Measurements from ENCODE around the gene STAM. TPM values are rescaled to one million over a fixed set of nuclear protein-coding genes. Genes with fewer than 3 reads are reported as not detected.

STAM gene
- 25.5 and 28.7 TPM in 2 replicates for total RNA-seq

- peak; percentile 86 for DNase-seq
- H3K4me1 Mint-ChIP-seq = peaks cover 54% of the 10 kb centered on the region
- CTCF ChIA-PET = interaction anchor here (1.0 to 1.4 kb wide), 4 partner anchors 11 to 98 kb away, joined by 3 to 4 read pairs (median 3); no protein-coding TSS in a partner anchor
- no peak for TF ChIP-seq CTCF (IDR thresholded peaks at IDR 0.05)
- no peaks in the 10 kb centered on the region for H3K27me3 Mint-ChIP-seq
- H3K9me3 Mint-ChIP-seq = peaks cover 2% of the 10 kb centered on the region
- intact Hi-C loops (cut with micrococcal nuclease) = loop anchor here (1.0 to 2.0 kb wide), 7 partner anchors 11 to 1015 kb away; partner anchors contain the start of genes ARL5B, HACD1 and RSU1
- H3K36me3 Mint-ChIP-seq (ENCODE audit: low read depth) = peaks cover 22% of the 10 kb centered on the region
- ATAC-seq (ENCODE audit: low read depth) = peak; percentile 91
- peak within 1 kb of the TSS; percentile 99 for H3K4me3 Mint-ChIP-seq
- peak within 1 kb of the TSS; percentile 100 for H3K27ac Mint-ChIP-seq
- POLR2A ChIA-PET = interaction anchor here (0.5 to 2.5 kb wide), 24 partner anchors 12 to 1015 kb away, joined by 3 to 27 read pairs (median 4); partner anchors contain the start of genes ARL5B, HACD1 and RSU1
Measured at GRCh38 chr10:17643755-17644484, at the start of gene STAM. Gene STAM (plus strand): TSS chr10:17644151. CDS start chr10:17644340, 189 bp downstream.

GRCh38 chr10:17597386-17597785 lies 46.6 kb upstream of the STAM start:
- CTCF ChIA-PET = interaction anchor here (1.5 kb wide), 1 partner anchor 9 kb away, joined by 3 read pairs; no protein-coding TSS in a partner anchor
- Mint-ChIP-seq H3K4me3 (no peak overlapping the region), H3K27ac (no peak overlapping the region), H3K4me1 (no peaks in the 10 kb centered on the region), H3K27me3 (peaks cover 3% of the 10 kb centered on the region), H3K9me3 (no peaks in the 10 kb centered on the region), H3K36me3 (ENCODE audit: low read depth) (no peaks in the 10 kb centered on the region)
- intact Hi-C loops (cut with micrococcal nuclease) = no loop called here
- TF ChIP-seq CTCF (IDR thresholded peaks at IDR 0.05) = no peak
- no peak for ATAC-seq (ENCODE audit: low read depth)
- no peak for DNase-seq
- POLR2A ChIA-PET = no interaction called here

GRCh38 chr10:17599089-17599488 lies 44.9 kb upstream of the STAM start:
- Mint-ChIP-seq H3K36me3 (ENCODE audit: low read depth) (no peaks in the 10 kb centered on the region), H3K9me3 (no peaks in the 10 kb centered on the region), H3K4me1 (no peaks in the 10 kb centered on the region), H3K27ac (no peak overlapping the region), H3K4me3 (no peak overlapping the region), H3K27me3 (peaks cover 3% of the 10 kb centered on the region)
- intact Hi-C loops (cut with micrococcal nuclease) = no loop called here
- DNase-seq (no peak), ATAC-seq (ENCODE audit: low read depth) (no peak)
- ChIA-PET POLR2A (no interaction called here), CTCF (no interaction called here)
- TF ChIP-seq CTCF (IDR thresholded peaks at IDR 0.05) = no peak

GRCh38 chr10:17605936-17606335 lies 38.0 kb upstream of the STAM start:
- no peak for TF ChIP-seq CTCF (IDR thresholded peaks at IDR 0.05)
- Mint-ChIP-seq H3K27ac (no peak overlapping the region), H3K36me3 (ENCODE audit: low read depth) (no peaks in the 10 kb centered on the region), H3K27me3 (no peaks in the 10 kb centered on the region), H3K4me3 (no peak overlapping the region), H3K4me1 (peaks cover 2% of the 10 kb centered on the region), H3K9me3 (no peaks in the 10 kb centered on the region)
- DNase-seq (no peak), ATAC-seq (ENCODE audit: low read depth) (no peak)
- CTCF ChIA-PET = interaction anchor here (0.6 to 1.7 kb wide), 5 partner anchors 11 to 138 kb away, joined by 3 to 12 read pairs (median 3); no protein-coding TSS in a partner anchor
- intact Hi-C loops (cut with micrococcal nuclease) = loop anchor here (2.0 to 10.0 kb wide), 4 partner anchors 609 to 781 kb away; no protein-coding TSS in a partner anchor
- POLR2A ChIA-PET = no interaction called here

- Mint-ChIP-seq H3K4me1 (peaks cover 2% of the 10 kb centered on the region), H3K9me3 (no peaks in the 10 kb centered on the region), H3K27ac (no peak overlapping the region), H3K36me3 (ENCODE audit: low read depth) (no peaks in the 10 kb centered on the region), H3K27me3 (no peaks in the 10 kb centered on the region), H3K4me3 (no peak overlapping the region)
- CTCF ChIA-PET = interaction anchor here (0.6 to 1.7 kb wide), 7 partner anchors 10 to 138 kb away, joined by 3 to 12 read pairs (median 3); no protein-coding TSS in a partner anchor
- DNase-seq = no peak
- TF ChIP-seq CTCF (IDR thresholded peaks at IDR 0.05) = no peak
- POLR2A ChIA-PET = no interaction called here
- intact Hi-C loops (cut with micrococcal nuclease) = loop anchor here (1.0 to 10.0 kb wide), 8 partner anchors 137 to 782 kb away; no protein-coding TSS in a partner anchor
- ATAC-seq (ENCODE audit: low read depth) = no peak
Measured at GRCh38 chr10:17606547-17607040, 37.4 kb upstream of the STAM start.
